ENCODE results near the gene C15orf39. TPM values are rescaled to one million over a fixed set of nuclear protein-coding genes. Genes with fewer than 3 reads are reported as not detected.
"Not testable (repeated sequence)": the region's sequence is repeated elsewhere in the genome, so short reads cannot be mapped to it uniquely, and the experiment has no call there.

C15orf39 gene
- polyA plus RNA-seq, 3 donors, result 8.9 to 80.7 (median 18.2) TPM

DNA sequence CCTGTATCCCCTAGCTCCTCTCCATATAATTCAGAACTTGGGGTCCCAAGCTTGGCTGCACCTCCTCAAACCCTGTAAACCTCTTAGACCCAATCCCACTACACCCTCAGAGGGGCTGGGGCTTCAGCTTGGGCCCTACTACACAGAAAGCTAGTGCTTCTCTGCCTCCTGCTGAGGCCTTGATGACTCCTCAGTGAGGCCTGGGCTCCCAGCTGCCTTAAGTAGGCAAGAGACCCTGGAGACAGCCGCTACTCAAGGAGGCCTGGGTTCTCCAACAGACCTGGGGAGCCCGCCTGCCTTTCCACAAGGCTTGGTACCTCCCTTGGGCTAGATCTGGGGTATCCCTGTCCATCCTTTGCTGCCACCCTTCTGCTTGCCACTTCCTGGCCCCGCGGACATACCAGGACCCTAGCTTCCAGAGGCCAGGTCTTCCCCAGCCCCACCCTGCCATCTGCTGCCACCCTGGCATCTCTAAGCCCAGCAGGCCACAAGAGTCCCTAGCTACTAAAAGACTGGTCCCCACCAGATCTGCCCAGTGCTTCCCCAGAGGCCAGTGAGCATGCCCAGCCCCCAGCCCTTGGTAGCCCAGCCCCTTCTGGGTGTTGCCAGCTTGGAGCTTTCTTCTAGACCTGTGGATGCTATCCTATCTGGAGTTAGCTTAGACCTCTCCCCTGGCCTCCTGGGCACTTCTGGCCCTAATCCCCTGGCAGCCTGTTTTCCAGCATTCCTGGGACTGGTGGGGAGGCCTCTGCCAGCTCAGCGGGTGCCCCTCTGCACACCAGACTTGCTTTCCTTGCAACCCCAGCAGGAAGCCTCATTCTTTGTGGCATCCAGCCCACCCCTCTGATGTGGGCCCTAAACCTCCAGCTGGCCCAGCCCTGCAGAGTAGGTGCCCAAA, 13.7 kb downstream of the C15orf39 start:
- H3K27me3 Mint-ChIP-seq (ENCODE audit: low read depth in 3 of 3), result peaks cover 0 to 3% (median 0%) of the 10 kb centered on the region in 3 donors
- H3K4me1 ChIP-seq (ENCODE audit: control insufficient read depth in 1 of 2, insufficient read depth in 2 of 2, low read length in 2 of 2), result peaks cover 6 to 11% of the 10 kb centered on the region in 2 donors
- peak overlapping the region; percentile 15 to 45 for H3K27ac ChIP-seq (ENCODE audit: low read depth in 1 of 2, low read length in 2 of 2)
- TF ChIP-seq, protein P1, sequence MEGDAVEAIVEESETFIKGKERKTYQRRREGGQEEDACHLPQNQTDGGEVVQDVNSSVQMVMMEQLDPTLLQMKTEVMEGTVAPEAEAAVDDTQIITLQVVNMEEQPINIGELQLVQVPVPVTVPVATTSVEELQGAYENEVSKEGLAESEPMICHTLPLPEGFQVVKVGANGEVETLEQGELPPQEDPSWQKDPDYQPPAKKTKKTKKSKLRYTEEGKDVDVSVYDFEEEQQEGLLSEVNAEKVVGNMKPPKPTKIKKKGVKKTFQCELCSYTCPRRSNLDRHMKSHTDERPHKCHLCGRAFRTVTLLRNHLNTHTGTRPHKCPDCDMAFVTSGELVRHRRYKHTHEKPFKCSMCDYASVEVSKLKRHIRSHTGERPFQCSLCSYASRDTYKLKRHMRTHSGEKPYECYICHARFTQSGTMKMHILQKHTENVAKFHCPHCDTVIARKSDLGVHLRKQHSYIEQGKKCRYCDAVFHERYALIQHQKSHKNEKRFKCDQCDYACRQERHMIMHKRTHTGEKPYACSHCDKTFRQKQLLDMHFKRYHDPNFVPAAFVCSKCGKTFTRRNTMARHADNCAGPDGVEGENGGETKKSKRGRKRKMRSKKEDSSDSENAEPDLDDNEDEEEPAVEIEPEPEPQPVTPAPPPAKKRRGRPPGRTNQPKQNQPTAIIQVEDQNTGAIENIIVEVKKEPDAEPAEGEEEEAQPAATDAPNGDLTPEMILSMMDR (IDR thresholded peaks at IDR 0.05), result no peak
- H3K36me3 Mint-ChIP-seq, result peaks cover 46 to 50% of the 10 kb centered on the region in 2 donors
- no peak overlapping the region for H2AFZ ChIP-seq (ENCODE audit: insufficient read depth, low read depth, low read length, poor library complexity, severe bottlenecking)
- H3K27ac Mint-ChIP-seq, result peak overlapping the region in 5 of 7 donors; percentile 28 to 68 (median 60)
- no peaks in the 10 kb centered on the region for H3K27me3 ChIP-seq (ENCODE audit: control insufficient read depth in 2 of 2, insufficient read depth in 2 of 2, low read length in 2 of 2)
- WGBS (ENCODE audit: insufficient coverage), result 92% methylated on average over 5 of the region's 5 CpGs
- peaks cover 94% of the 10 kb centered on the region for H4K20me1 ChIP-seq (ENCODE audit: insufficient read depth, low read length)
- intact Hi-C loops (cut with micrococcal nuclease), result no loop called here
- no peak overlapping the region for H3K4me3 Mint-ChIP-seq
- H3K9ac ChIP-seq (ENCODE audit: insufficient read depth, low read length, poor library complexity, severe bottlenecking), result no peak overlapping the region
- no peak overlapping the region for H3K4me2 ChIP-seq (replicated peaks; ENCODE audit: extremely low read depth, low read length, poor library complexity, severe bottlenecking)
- H3K4me3 ChIP-seq (replicated peaks in 1 of 3; ENCODE audit: low read depth in 2 of 3, low read length in 3 of 3), result no peak overlapping the region
- peaks cover 0 to 2% (median 0%) of the 10 kb centered on the region in 7 donors for H3K9me3 Mint-ChIP-seq
- DNase-seq, result no peak
- H3K4me1 Mint-ChIP-seq, result peaks cover 36% of the 10 kb centered on the region
- no peaks in the 10 kb centered on the region for H3K9me3 ChIP-seq (replicated peaks in 1 of 2; ENCODE audit: control insufficient read depth in 1 of 2, insufficient read depth in 1 of 2, low read length in 2 of 2)
- peaks cover 32% of the 10 kb centered on the region for H3K79me2 ChIP-seq (ENCODE audit: insufficient read depth, low read length)
- H3K36me3 ChIP-seq (replicated peaks in 1 of 2; ENCODE audit: control insufficient read depth in 1 of 2, insufficient read depth in 2 of 2, low read length in 2 of 2), result peaks cover 39 to 42% of the 10 kb centered on the region in 2 donors

GRCh38 chr15:75217012-75217411, 15.3 kb downstream of the C15orf39 start:
- Histone ChIP-seq H3K27me3 (ENCODE audit: control insufficient read depth in 2 of 2, insufficient read depth in 2 of 2, low read length in 2 of 2) (no peaks in the 10 kb centered on the region), H3K27ac (ENCODE audit: low read depth in 1 of 2, low read length in 2 of 2) (no peak overlapping the region), H3K4me2 (replicated peaks; ENCODE audit: extremely low read depth, low read length, poor library complexity, severe bottlenecking) (no peak overlapping the region), H3K4me1 (ENCODE audit: control insufficient read depth in 1 of 2, insufficient read depth in 2 of 2, low read length in 2 of 2) (peaks cover 6 to 11% of the 10 kb centered on the region in 2 donors), H3K9ac (ENCODE audit: insufficient read depth, low read length, poor library complexity, severe bottlenecking) (no peak overlapping the region), H2AFZ (ENCODE audit: insufficient read depth, low read depth, low read length, poor library complexity, severe bottlenecking) (no peak overlapping the region), H4K20me1 (ENCODE audit: insufficient read depth, low read length) (peaks cover 83% of the 10 kb centered on the region), H3K36me3 (replicated peaks in 1 of 2; ENCODE audit: control insufficient read depth in 1 of 2, insufficient read depth in 2 of 2, low read length in 2 of 2) (peaks cover 23 to 25% of the 10 kb centered on the region in 2 donors), H3K79me2 (ENCODE audit: insufficient read depth, low read length) (peaks cover 15% of the 10 kb centered on the region), H3K4me3 (replicated peaks in 1 of 3; ENCODE audit: low read depth in 2 of 3, low read length in 3 of 3) (no peak overlapping the region), H3K9me3 (replicated peaks in 1 of 2; ENCODE audit: control insufficient read depth in 1 of 2, insufficient read depth in 1 of 2, low read length in 2 of 2) (no peaks in the 10 kb centered on the region)
- TF ChIP-seq, protein P1 (IDR thresholded peaks at IDR 0.05), result no peak
- Mint-ChIP-seq H3K36me3 (peaks cover 30 to 34% of the 10 kb centered on the region in 2 donors), H3K4me3 (no peak overlapping the region), H3K27me3 (ENCODE audit: low read depth in 3 of 3) (peaks cover 1 to 6% (median 2%) of the 10 kb centered on the region in 3 donors), H3K9me3 (peaks cover 0 to 2% (median 0%) of the 10 kb centered on the region in 7 donors), H3K27ac (peak overlapping the region in 1 of 7 donors; percentile 80), H3K4me1 (peaks cover 33% of the 10 kb centered on the region)
- intact Hi-C loops (cut with micrococcal nuclease), result no loop called here
- 100% methylated on average over 1 of the region's 6 CpGs for WGBS (ENCODE audit: insufficient coverage)
- DNase-seq, result no peak

DNA sequence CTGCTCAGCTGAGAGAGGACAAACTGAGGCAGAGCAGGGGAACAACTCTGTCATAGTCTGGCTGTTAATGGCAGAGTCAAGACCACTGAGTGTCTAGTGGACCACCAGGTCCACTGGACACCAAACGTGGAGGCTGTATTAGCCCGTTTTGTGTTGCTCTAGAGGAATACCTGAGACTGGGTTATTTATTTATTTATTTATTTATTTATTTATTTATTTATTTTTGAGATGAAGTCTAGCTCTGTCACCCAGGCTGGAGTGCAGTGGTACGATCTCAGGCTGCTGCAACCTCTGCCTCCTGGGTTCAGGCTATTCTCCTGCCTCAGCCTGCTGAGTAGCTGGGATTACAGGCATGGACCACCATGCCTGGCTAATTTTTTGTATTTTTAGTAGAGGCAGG, 15.9 kb downstream of the C15orf39 start:
- peaks cover 17 to 20% of the 10 kb centered on the region in 2 donors for H3K36me3 ChIP-seq (replicated peaks in 1 of 2; ENCODE audit: control insufficient read depth in 1 of 2, insufficient read depth in 2 of 2, low read length in 2 of 2)
- peaks cover 77% of the 10 kb centered on the region for H4K20me1 ChIP-seq (ENCODE audit: insufficient read depth, low read length)
- H3K4me1 Mint-ChIP-seq, result peaks cover 30% of the 10 kb centered on the region
- H3K9me3 ChIP-seq (replicated peaks in 1 of 2; ENCODE audit: control insufficient read depth in 1 of 2, insufficient read depth in 1 of 2, low read length in 2 of 2); H3K4me3 Mint-ChIP-seq; H3K27ac ChIP-seq (ENCODE audit: low read depth in 1 of 2, low read length in 2 of 2); DNase-seq; H3K9me3 Mint-ChIP-seq; H3K27me3 ChIP-seq (ENCODE audit: control insufficient read depth in 2 of 2, insufficient read depth in 2 of 2, low read length in 2 of 2); intact Hi-C loops (cut with micrococcal nuclease); H2AFZ ChIP-seq (ENCODE audit: insufficient read depth, low read depth, low read length, poor library complexity, severe bottlenecking); H3K9ac ChIP-seq (ENCODE audit: insufficient read depth, low read length, poor library complexity, severe bottlenecking); H3K4me3 ChIP-seq (replicated peaks in 1 of 3; ENCODE audit: low read depth in 2 of 3, low read length in 3 of 3); H3K27me3 Mint-ChIP-seq (ENCODE audit: low read depth in 3 of 3); H3K79me2 ChIP-seq (ENCODE audit: insufficient read depth, low read length); H3K4me2 ChIP-seq (replicated peaks; ENCODE audit: extremely low read depth, low read length, poor library complexity, severe bottlenecking): not testable (repeated sequence)
- peak overlapping the region in 1 of 7 donors; percentile 80 for H3K27ac Mint-ChIP-seq
- peaks cover 6 to 11% of the 10 kb centered on the region in 2 donors for H3K4me1 ChIP-seq (ENCODE audit: control insufficient read depth in 1 of 2, insufficient read depth in 2 of 2, low read length in 2 of 2)
- 100% methylated on average over 1 of the region's 3 CpGs for WGBS (ENCODE audit: insufficient coverage)
- peaks cover 24 to 28% of the 10 kb centered on the region in 2 donors for H3K36me3 Mint-ChIP-seq
